Measurements from ENCODE around the gene ARX.

Gene ARX

GRCh38 chrX:25001808-25002660, 13.7 kb downstream of the ARX start:
- no peak for FAIRE-seq
- DNase-seq (ENCODE audit: insufficient read length, low spot score): no peak

GRCh38 chrX:24999511-24999910, 16.3 kb downstream of the ARX start:
- no peak for DNase-seq (ENCODE audit: insufficient read length, low spot score)
- no peak for FAIRE-seq

- DNase-seq (ENCODE audit: insufficient read length, low spot score): no peak
- FAIRE-seq: no peak
Measured at GRCh38 chrX:24996096-24996709, 19.6 kb downstream of the ARX start.

- FAIRE-seq: no peak
- DNase-seq (ENCODE audit: insufficient read length, low spot score): no peak
Measured at GRCh38 chrX:24993879-24994278, 21.9 kb downstream of the ARX start.

- no peak for FAIRE-seq
Measured at GRCh38 chrX:24990535-24990934, 25.2 kb downstream of the ARX start.

GRCh38 chrX:24988314-24988713, 27.5 kb downstream of the ARX start:
- FAIRE-seq: no peak
- DNase-seq (ENCODE audit: insufficient read length, low spot score): no peak

More at GRCh38 chrX:24990535-24990934, 25.2 kb downstream of the ARX start:
- DNase-seq (ENCODE audit: insufficient read length, low spot score): no peak

GRCh38 chrX:24987731-24988130, 28.0 kb downstream of the ARX start:
- DNase-seq (ENCODE audit: insufficient read length, low spot score) (no peak), FAIRE-seq (no peak)

- FAIRE-seq: no peak
Measured at GRCh38 chrX:24985120-24985519, 30.6 kb downstream of the ARX start.

GRCh38 chrX:24983931-24984330, 31.8 kb downstream of the ARX start:
- DNase-seq (ENCODE audit: insufficient read length, low spot score) (no peak), FAIRE-seq (no peak)

More at GRCh38 chrX:24985120-24985519, 30.6 kb downstream of the ARX start:
- no peak for DNase-seq (ENCODE audit: insufficient read length, low spot score)

GRCh38 chrX:24982306-24982965, 33.3 kb downstream of the ARX start:
- DNase-seq (ENCODE audit: insufficient read length, low spot score) (no peak), FAIRE-seq (no peak)

- DNase-seq (ENCODE audit: insufficient read length, low spot score): no peak
- FAIRE-seq: no peak
Measured at GRCh38 chrX:24981030-24981429, 34.7 kb downstream of the ARX start.

GRCh38 chrX:24979081-24979480, 36.7 kb downstream of the ARX start:
- DNase-seq (ENCODE audit: insufficient read length, low spot score): no peak
- FAIRE-seq: no peak

- FAIRE-seq (no peak), DNase-seq (ENCODE audit: insufficient read length, low spot score) (no peak)
Measured at GRCh38 chrX:24969812-24970211, 46.0 kb downstream of the ARX start.

GRCh38 chrX:24965372-24965771, 50.4 kb downstream of the ARX start:
- FAIRE-seq (peak; percentile 33), DNase-seq (ENCODE audit: insufficient read length, low spot score) (no peak)

- FAIRE-seq (peak; percentile 68), DNase-seq (ENCODE audit: insufficient read length, low spot score) (no peak)
Measured at GRCh38 chrX:24963823-24964222, 51.9 kb downstream of the ARX start.

- FAIRE-seq: no peak
Measured at GRCh38 chrX:24961809-24962208, 54.0 kb downstream of the ARX start.

GRCh38 chrX:24956828-24957227, 58.9 kb downstream of the ARX start:
- FAIRE-seq: no peak
- no peak for DNase-seq (ENCODE audit: insufficient read length, low spot score)

More at GRCh38 chrX:24961809-24962208, 54.0 kb downstream of the ARX start:
- no peak for DNase-seq (ENCODE audit: insufficient read length, low spot score)

- FAIRE-seq (peak; percentile 33), DNase-seq (ENCODE audit: insufficient read length, low spot score) (no peak)
Measured at GRCh38 chrX:24955372-24955930, 60.3 kb downstream of the ARX start.

- no peak for FAIRE-seq
- no peak for DNase-seq (ENCODE audit: insufficient read length, low spot score)
Measured at GRCh38 chrX:24954732-24955131, 61.0 kb downstream of the ARX start.

Measured in HTR-8/SVneo (cell line).